Measurements from ENCODE around the gene PTP4A1.
"Not testable (repeated sequence)": the region's sequence is repeated elsewhere in the genome, so short reads cannot be mapped to it uniquely, and the experiment has no call there.

Gene PTP4A1

DNA sequence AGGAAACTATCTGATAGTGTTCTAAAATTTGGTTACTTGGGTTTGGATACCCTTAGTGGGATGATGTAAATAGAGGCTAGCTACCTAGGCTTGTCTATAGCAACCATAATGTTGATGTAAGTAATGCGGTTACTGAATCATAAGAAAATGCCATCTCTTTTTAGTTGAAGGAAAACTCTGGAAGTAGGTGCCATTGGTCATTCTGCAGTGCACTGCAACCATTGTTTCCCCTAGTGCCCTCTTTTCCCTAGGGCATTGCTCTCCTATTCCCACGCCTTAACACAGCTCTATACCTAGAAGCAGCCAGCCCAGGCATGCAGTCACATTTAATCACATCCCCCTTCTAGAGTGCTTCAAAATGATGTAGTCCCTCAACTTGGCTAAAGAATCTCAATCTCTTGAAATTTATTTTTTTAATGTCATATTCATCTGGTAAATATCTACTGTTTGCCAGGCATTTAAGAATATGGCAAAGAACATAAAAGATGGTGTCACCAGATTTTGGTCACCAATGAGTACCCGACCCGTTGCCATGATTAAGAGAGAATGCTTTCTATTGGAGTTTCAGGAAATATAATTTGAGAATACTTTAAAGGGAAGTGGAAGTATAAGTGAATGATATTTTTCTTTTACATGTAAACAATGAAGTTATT is 10.4 kb downstream of the PTP4A1 start:
- DNase-seq (ENCODE audit: low read depth), result no peak

DNA sequence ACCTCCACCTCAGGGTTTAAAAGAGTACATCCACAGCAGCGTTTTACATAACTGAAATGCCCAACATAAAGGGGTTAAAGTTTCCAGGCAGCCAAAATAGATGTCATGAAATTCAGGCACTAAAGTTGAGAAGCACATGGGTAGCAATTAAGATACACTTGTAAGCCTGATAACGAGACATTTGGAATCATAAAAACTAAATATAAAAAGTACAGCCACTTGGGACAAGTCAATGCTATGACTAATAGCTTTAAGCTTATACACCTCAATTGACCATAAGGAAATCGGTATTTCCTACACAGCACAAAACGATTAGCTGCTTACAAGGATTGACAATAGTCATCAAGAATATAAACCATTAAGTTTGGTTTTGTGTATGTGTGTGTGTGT is 11.8 kb downstream of the PTP4A1 start:
- no peak for DNase-seq (ENCODE audit: low read depth)

DNA sequence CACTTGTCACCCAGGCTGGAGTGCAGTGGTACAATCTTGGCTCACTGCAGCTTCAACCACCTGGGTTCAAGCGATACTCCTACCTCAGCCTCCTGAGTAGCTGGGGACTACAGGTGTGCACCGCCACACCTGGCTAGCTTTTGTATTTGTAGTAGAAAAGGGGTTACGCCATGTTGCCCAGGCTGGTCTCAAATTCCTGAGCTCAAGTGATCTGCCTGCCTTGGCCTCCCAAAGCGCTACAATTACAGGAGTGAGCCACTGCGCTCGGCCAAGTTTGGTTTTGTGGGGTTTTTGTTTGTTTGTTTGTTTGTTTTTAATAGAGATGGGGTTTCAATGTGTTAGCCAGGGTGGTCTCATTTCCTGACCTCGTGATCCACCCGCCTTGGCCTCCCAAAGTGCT is 12.3 kb downstream of the PTP4A1 start:
- no peak for DNase-seq (ENCODE audit: low read depth)

DNA sequence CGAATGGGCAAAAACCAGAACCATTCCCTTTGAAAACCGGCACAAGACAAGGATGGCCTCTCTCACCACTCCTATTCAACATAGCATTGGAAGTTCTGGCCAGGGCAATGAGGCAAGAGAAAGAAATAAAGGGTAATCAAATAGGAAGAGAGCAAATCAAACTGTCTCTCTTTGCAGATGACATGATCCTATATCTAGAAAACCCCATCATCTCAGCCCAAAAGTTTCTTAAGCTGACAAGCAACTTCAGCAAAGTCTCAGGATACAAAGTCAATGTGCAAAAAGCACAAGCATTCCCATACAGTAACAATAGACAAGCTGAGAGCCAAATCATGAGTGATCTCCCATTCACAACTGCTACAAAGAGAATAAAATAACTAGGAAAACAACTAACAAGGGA is 13.4 kb downstream of the PTP4A1 start:
- DNase-seq (ENCODE audit: low read depth), result not testable (repeated sequence)

DNA sequence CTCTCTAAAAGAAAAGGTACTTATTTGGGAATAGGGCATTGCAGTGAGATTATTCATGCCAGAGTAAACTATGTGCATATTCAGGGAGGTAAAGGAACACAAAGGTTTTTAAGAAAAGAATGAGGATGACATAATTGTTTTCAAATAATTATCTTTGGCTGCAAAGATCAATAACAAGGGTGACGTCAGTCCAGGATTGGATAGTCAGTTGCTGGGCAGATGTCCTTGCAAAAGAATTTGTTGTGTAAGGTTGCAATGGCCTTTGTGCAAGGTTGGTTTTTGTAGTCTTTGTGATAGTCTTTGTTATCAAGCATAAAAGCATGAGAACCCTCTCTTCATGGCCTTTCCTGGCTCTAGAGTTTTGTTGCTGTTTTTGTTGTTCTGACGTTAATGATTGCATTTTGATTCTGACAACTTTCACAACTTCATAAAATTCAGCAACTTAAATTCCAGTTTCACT is 17.7 kb downstream of the PTP4A1 start:
- no peak for DNase-seq (ENCODE audit: low read depth)

DNA sequence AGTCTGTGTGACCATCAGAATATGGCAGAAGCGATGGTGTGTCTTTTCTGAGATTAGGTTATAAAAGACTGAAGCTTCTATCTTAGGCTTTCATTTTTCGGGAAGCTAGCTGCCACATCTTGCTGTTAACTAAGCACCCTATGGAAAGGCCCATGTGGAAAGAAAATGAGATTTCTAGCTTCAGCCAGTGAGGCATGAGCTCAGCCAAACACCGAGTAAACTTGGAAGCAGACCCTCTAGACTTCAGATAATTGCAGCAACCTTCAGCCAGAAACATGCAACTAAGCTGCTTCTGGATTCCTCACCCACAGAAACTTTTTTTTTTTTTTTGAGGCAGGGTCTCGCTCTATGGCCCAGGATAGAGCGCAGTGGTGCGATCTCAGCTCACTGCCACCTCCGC is 20.6 kb downstream of the PTP4A1 start:
- DNase-seq (ENCODE audit: low read depth), result no peak

DNA sequence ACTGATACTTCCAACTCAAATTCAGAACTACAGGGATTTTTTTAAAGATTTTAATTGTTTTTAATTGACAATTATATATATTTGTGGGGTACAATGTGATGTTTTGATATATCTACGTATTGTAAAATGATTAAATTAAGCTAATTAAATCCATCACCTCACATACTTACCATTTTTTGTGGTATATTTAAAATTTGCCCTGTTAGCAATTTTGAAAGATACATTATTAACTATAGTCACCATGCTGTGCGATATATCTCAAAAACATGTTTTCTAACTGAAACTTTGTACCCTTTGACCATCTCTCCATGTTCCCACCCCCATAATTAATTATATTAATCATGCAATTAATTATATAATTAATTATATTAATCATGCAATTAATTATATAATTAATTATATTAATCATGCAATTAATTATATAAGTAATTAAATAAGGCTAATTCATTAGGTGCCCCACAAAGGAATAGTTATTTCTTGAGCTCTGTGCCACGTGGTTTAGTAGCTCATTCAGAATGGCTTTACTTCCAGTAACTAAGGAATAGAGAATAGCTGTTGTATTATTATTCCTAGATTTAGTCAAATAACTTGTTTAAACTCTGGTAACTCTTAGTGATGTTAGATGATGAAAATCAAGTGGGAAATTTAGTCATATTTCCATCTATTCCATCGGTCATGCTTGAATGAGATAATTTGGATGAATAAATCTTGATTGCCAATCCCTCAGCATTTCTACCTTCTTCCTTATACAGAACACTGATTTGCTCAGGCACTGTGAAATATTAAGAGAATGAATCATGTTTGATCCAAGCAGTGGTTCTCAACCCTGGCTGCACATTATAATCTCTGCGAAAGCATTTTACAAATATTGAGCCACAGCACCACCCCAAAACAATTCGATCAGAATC is 25.1 kb downstream of the PTP4A1 start:
- DNase-seq (ENCODE audit: low read depth), result no peak

DNA sequence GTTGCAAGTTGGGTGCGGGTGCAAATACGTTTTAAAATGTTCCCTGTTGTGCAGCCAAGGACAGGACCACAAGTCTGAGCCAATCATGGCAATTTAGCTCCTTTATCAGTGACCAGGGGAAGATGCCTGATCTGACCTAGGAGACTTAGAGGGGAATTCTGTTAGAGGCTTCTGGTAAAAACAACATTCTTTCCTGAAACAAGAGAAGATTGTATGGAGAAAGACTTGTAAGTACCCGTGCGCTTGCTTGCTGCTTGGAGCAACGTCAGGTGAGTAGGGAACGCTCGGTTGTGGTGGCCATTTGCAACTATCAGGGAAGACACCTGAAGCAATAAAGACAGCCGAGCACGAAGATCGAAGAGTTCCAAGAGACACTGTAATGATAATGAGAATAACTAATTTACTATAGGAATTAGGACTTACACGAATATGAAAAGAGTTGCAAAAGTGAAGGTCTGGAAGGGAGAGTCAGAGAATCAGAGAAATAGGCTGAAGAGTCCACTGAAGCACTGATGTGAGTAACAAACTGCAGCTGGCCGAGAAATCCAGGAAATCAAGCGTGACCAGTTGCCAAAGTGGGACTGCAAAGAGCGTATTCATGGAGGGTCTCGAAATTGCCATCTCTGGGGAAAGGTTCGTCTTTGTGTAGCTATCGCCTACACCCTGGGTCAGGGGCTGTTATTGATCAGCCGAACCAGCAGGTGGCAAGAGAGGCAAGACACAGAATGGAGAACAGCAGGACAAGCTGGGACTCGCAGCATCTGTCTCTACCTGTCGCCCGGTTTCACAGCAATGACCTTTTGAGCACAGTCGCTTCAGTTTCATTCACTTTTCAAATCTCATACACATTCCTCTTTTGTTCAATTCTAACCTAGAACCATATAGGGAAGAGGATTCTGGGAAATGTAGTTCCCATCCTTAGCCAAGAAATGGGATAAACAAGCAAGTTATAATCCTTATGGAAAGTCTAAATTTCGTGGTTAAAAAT is 26.1 kb downstream of the PTP4A1 start:
- peak; percentile 31 for DNase-seq (ENCODE audit: low read depth)

DNA sequence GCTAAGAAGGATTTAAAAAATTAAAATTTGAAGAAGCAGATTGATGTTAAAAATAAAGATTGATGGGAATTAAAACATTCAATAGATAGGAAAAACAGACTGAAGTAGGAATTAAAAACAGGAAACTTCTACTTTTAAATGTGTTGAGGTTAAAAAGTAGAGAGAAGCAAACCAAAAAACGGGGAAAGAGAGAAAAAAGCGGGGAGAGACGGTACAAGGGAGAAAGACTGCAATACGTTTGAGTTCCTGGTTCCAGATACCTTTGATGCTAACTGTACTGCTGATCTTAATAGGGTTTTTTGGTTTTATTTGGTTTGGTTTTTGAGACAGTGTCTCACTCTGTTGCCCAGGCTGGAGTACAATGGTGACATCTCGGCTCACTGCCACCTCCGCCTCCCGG is 27.0 kb downstream of the PTP4A1 start:
- no peak for DNase-seq (ENCODE audit: low read depth)

DNA sequence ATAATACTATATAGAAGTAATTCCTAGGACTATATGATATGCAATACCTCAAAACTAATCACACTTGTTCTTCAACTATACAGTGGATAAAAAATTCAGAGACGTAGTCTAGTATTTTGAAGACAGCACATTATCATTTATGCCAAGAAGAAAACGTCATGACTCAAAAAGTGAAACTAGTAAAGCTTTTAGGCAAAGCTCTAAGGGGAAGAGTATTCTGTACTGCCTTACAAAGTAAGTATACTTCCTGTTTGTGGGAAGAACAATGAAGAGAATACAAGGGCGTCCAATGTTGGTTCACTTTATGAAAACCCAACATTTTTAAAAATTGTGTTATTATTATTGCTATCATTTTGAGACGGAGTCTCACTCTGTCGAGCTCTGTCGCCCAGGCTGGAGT is 27.9 kb downstream of the PTP4A1 start:
- DNase-seq (ENCODE audit: low read depth), result no peak

DNA sequence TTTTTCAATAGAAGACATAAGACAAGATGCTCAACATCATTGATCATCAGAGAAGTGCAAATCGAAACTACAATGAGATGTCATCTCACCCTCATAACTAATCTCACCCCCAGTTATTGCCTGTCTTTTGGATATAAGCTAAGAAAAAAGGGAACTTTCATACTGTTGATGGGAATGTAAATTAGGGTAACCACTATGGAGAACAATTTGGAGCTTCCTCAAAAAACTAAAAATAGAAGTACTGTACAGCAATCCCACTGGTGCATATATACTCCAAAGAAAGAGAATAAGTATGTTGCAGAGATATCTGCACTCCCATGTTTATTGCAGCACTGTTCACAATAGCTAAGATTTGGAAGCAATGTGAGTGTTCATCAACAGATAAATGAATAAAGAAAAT is 37.0 kb downstream of the PTP4A1 start:
- no peak for DNase-seq (ENCODE audit: low read depth)

DNA sequence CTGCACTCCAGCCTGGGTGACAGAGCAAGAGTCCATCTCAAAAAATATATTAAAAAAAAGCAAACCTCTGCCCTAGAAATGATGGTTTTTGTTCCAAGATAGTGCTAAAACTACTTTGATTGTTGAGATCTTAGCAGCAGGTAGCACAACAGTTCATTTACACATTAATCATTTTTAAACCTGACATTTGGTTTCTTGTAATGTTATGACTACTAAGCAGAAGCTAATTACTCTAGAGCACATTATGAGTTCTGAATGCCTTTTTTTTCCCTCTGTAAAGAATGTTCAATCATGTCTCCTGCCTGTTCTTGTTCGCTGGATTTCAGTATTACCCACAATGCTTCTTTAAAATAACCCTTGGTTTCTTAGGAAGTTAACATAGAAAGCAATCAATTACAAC is 38.7 kb downstream of the PTP4A1 start:
- no peak for DNase-seq (ENCODE audit: low read depth)

DNA sequence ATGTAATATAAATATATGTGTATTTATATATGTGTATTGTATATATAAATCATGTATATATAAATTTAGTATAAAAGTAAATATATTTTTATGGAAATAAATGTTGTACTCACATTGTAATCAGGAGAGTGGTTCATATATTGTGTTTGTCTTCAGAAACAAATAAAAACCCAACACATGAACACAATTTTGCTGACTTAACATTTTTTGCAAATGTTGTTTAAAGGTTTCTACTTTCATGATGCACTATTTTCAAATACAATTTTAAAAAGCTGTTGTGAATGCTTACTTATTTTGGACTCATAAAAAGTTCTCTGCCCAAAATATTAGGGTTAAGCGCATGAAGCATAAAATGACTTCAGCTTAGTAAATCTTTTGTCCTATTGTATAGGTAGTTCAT is 39.3 kb downstream of the PTP4A1 start:
- no peak for DNase-seq (ENCODE audit: low read depth)

DNA sequence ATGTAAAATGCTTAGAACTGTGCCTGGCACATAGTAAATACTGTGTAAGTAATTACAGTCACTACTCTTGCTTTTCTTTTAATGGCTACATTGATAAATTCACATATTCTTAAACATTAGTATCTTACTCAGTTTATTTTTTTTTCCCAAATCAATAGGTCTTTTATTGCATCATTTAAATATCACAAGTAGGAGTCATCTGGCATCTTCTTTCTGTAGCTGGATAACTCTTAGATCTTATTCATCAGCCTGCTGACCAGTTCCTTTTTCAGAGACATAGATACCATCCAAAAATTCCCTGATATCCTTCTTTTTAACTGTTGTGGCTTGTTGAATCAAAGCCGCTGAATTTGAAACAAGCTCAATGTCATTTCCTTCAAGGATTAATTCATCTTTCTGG is 43.3 kb downstream of the PTP4A1 start:
- DNase-seq (ENCODE audit: low read depth), result no peak
